AG09319 (cell line): Measurements from ENCODE around the gene ZNF346.

Source experiments
- DNase-seq: peaks from one replicate; pipeline ENCODE4 v3.0.0-alpha.2; 2010; ENCODE audit warnings: low read depth; ENCODE audit errors: extremely low read depth
- CTCF ChIP-seq: IDR thresholded peaks from 2 replicates; pipeline ENCODE4 v1.5.1; 2011; ENCODE audit warnings: low read depth, mild to moderate bottlenecking, inconsistent platforms, low read length, moderate library complexity

ZNF346 gene

GRCh38 chr5:177004961-177005360, 17.5 kb upstream of the ZNF346 start:
- no peak for DNase-seq
- no peak for TF ChIP-seq CTCF

GRCh38 chr5:177005619-177006264, 16.8 kb upstream of the ZNF346 start:
- TF ChIP-seq CTCF, result peak; percentile 62

GRCh38 chr5:177006265-177006972, 16.1 kb upstream of the ZNF346 start, which contains the start of gene UIMC1:
Gene UIMC1, minus strand, starts transcription at chr5:177006779. Its CDS starts 24,164 bp downstream, at chr5:176982615.
- DNase-seq, result peak; percentile 76
- no peak for TF ChIP-seq CTCF

More at GRCh38 chr5:177005619-177006264, 16.8 kb upstream of the ZNF346 start:
- DNase-seq, result peak; percentile 29

- no peak for TF ChIP-seq CTCF
- no peak for DNase-seq
These were observed 13.8 kb upstream of the ZNF346 start for GRCh38 chr5:177008716-177009115.

GRCh38 chr5:177010153-177010552, 12.3 kb upstream of the ZNF346 start:
- no peak for DNase-seq
- no peak for TF ChIP-seq CTCF

GRCh38 chr5:177015156-177015555, 7.3 kb upstream of the ZNF346 start:
- no peak for DNase-seq
- no peak for TF ChIP-seq CTCF

- no peak for TF ChIP-seq CTCF
- no peak for DNase-seq
These were observed 4.2 kb upstream of the ZNF346 start for GRCh38 chr5:177018341-177018740.
